BJ (cell line): Measurements from ENCODE around the gene CAPG. TPM values are rescaled to one million over a fixed set of nuclear protein-coding genes. Genes with fewer than 3 reads are reported as not detected.
"Not testable (repeated sequence)": the region's sequence is repeated elsewhere in the genome, so short reads cannot be mapped to it uniquely, and the experiment has no call there.

Source experiments
- CTCF ChIA-PET: fragments of 350-600 bp; formaldehyde crosslinking; extraction: SDS; loops from one replicate; lab custom pipeline; 2021; ENCODE audit warnings: antibody characterized with exemption, inconsistent platforms; lab: Yijun Ruan, JAX
- POLR2A ChIA-PET: fragments of 300-600 bp; sonication (Branson Sonifier 250); formaldehyde crosslinking; extraction: SDS; loops from one replicate; lab custom pipeline; 2021; ENCODE audit warnings: antibody characterized with exemption; lab: Charles Lee
- DNase-seq: peaks from one replicate; pipeline ENCODE4 v3.0.0-alpha.2; 2011; ENCODE audit warnings: low read depth
- H3K27me3 ChIP-seq: 2 replicates; pipeline ENCODE4 v1.6.0; 2011; ENCODE audit warnings: low read length; ENCODE audit not compliant: control insufficient read depth, insufficient read depth
- H3K36me3 ChIP-seq: 2 replicates; pipeline ENCODE4 v1.5.1; 2011; ENCODE audit warnings: low read length; ENCODE audit not compliant: control insufficient read depth, insufficient read depth
- H3K4me3 ChIP-seq: 2 replicates; pipeline ENCODE4 v1.5.1; 2011; ENCODE audit warnings: low read depth, mild to moderate bottlenecking, control low read depth, low read length
- polyA plus RNA-seq: library from polyadenylated mRNA; depleted of rRNA; stranded (reverse); fragments of >200 nt; gene quantifications from 2 replicates; pipeline ENCODE4 v1.2.3, GENCODE V29; 2011
- TF ChIP-seq, protein P1 (sequence below): IDR thresholded peaks from 2 replicates; pipeline ENCODE4 v1.5.1; 2011; ENCODE audit warnings: low read depth, mild to moderate bottlenecking, control low read depth, inconsistent platforms, low read length, moderate library complexity; ENCODE audit not compliant: insufficient read depth

CAPG gene
- polyA plus RNA-seq, 1 experiment: 135 TPM

DNA sequence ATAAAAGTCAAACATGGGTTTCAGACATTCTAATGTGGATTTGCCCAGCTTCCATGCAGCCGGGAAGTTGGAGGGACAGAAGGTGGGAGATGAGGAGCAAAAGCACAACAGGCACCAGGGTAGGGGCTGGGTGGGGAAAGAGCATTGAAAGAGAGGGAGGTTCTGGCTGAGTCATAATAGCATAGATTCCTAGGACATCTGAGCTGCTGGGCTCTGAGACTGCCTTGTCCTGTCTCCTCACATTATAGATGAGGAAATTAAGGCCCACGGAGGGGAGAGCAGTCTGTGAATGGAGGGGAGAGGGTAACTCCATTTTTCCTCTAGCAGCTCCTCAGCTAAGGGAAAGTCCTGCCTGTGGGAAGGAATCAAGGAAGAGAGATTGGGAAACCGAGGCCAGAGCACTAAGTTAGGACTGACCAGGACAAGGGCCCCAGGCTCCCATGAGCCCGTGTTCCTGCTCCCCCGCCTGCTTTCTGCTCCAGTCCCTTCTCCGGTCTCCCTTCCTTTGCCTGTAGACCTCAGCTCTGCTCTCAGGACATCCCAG is 34.5 kb upstream of the CAPG start:
- no peak for DNase-seq
- H3K27me3 ChIP-seq: no peaks in the 10 kb centered on the region; the same call in 1 of the 2 replicates
- no peak overlapping the region for H3K4me3 ChIP-seq
- TF ChIP-seq, protein P1, sequence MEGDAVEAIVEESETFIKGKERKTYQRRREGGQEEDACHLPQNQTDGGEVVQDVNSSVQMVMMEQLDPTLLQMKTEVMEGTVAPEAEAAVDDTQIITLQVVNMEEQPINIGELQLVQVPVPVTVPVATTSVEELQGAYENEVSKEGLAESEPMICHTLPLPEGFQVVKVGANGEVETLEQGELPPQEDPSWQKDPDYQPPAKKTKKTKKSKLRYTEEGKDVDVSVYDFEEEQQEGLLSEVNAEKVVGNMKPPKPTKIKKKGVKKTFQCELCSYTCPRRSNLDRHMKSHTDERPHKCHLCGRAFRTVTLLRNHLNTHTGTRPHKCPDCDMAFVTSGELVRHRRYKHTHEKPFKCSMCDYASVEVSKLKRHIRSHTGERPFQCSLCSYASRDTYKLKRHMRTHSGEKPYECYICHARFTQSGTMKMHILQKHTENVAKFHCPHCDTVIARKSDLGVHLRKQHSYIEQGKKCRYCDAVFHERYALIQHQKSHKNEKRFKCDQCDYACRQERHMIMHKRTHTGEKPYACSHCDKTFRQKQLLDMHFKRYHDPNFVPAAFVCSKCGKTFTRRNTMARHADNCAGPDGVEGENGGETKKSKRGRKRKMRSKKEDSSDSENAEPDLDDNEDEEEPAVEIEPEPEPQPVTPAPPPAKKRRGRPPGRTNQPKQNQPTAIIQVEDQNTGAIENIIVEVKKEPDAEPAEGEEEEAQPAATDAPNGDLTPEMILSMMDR: no peak
- CTCF ChIA-PET: interaction anchor here (1.4 kb wide), 1 partner anchor 23 kb away, joined by 4 read pairs; no protein-coding TSS in a partner anchor
- no peaks in the 10 kb centered on the region for H3K36me3 ChIP-seq
- POLR2A ChIA-PET: interaction anchor here (2.5 kb wide), 1 partner anchor 94 kb away, joined by 9 read pairs; the partner anchor contains the start of gene MAT2A

- no peaks in the 10 kb centered on the region; the same call in 1 of the 2 replicates for H3K27me3 ChIP-seq
- no peaks in the 10 kb centered on the region for H3K36me3 ChIP-seq
- no peak overlapping the region for H3K4me3 ChIP-seq
- POLR2A ChIA-PET: interaction anchor here (0.6 kb wide), 1 partner anchor 23 kb away, joined by 6 read pairs; no protein-coding TSS in a partner anchor
- TF ChIP-seq, protein P1: no peak
- CTCF ChIA-PET: interaction anchor here (0.9 to 1.8 kb wide), 3 partner anchors 21 to 110 kb away, joined by 3 to 4 read pairs (median 4); no protein-coding TSS in a partner anchor
- DNase-seq: no peak
Measured at GRCh38 chr2:85441864-85442263, 31.7 kb upstream of the CAPG start.

- DNase-seq: no peak
- POLR2A ChIA-PET: no interaction called here
- CTCF ChIA-PET: interaction anchor here (1.2 to 1.7 kb wide), 2 partner anchors 29 to 111 kb away, joined by 3 to 4 read pairs; no protein-coding TSS in a partner anchor
- H3K4me3 ChIP-seq: no peak overlapping the region
- TF ChIP-seq, protein P1: no peak
- H3K36me3 ChIP-seq: no peaks in the 10 kb centered on the region
- H3K27me3 ChIP-seq: no peaks in the 10 kb centered on the region; the same call in 1 of the 2 replicates
Measured at GRCh38 chr2:85440729-85441128, 30.6 kb upstream of the CAPG start.

DNA sequence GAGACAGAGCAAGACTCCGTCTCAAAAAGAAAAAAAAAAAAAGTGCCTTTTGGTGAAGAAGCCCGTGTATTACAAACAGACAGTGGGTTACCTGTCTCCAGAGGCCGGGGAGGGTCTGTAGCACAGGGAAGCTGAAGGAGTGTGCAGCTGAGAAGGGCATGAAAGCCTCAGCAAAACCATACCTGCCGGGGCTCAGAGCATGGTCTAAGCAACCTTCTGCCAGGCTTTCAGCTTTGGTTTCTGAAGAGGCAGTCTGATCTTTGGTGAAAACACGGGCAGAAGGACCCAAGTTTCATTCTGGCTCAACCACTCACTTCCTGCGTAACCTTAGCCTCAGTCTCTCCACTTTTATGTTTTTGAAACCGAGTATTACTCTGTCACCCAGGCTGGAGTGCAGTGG is 29.8 kb upstream of the CAPG start:
- Histone ChIP-seq H3K27me3 (no peaks in the 10 kb centered on the region; the same call in 1 of the 2 replicates), H3K36me3 (no peaks in the 10 kb centered on the region), H3K4me3 (no peak overlapping the region)
- CTCF ChIA-PET: no interaction called here
- no peak for DNase-seq
- POLR2A ChIA-PET: no interaction called here
- TF ChIP-seq, protein P1: no peak

- CTCF ChIA-PET, H3K27me3 ChIP-seq, POLR2A ChIA-PET, H3K36me3 ChIP-seq, H3K4me3 ChIP-seq, DNase-seq: not testable (repeated sequence)
Measured at GRCh38 chr2:85439569-85439968, 29.4 kb upstream of the CAPG start.
